Panc1 (cell line): ENCODE data around the gene SOSTDC1. TPM values are rescaled to one million over a fixed set of nuclear protein-coding genes. Genes with fewer than 3 reads are reported as not detected.

Experiments
- ATAC-seq: fragments of 200-7000 bp; cut with Tn5 transposase; 2 replicates; pipeline ENCODE4 v1.9.1; 2020; ENCODE audit warnings: mild to moderate bottlenecking, moderate library complexity
- BruUV-seq: library from RNA; stranded (reverse); fragments of 400-500 nt; replicated peaks from 2 replicates; lab custom pipeline; 2021; lab: Mats Ljungman, UMichigan
- CTCF ChIA-PET: fragments of 300-600 bp; sonication (Branson Sonifier 250); formaldehyde crosslinking; loops from one replicate; lab custom pipeline; 2022; ENCODE audit warnings: antibody characterized with exemption; lab: Charles Lee
- POLR2A ChIA-PET: fragments of 300-600 bp; sonication (Branson Sonifier 250); formaldehyde crosslinking; loops from one replicate; lab custom pipeline; 2022; ENCODE audit warnings: antibody characterized with exemption; lab: Charles Lee
- DNase-seq: peaks from one replicate; pipeline ENCODE4 v3.0.0-alpha.2; 2010; ENCODE audit warnings: low read depth, low spot score
- H3K27ac ChIP-seq: 2 replicates; pipeline ENCODE4 v1.5.1; 2011; ENCODE audit warnings: mild to moderate bottlenecking, low read length, inconsistent platforms
- H3K27me3 ChIP-seq: fragments of 200-500 bp; sonication (Bioruptor generic); 2 replicates; pipeline ENCODE4 v1.6.0; 2014; ENCODE audit warnings: low read length, inconsistent platforms; ENCODE audit not compliant: control insufficient read depth, insufficient read depth
- H3K36me3 ChIP-seq: fragments of 200-500 bp; sonication (Bioruptor generic); 2 replicates; pipeline ENCODE4 v1.5.1; 2014; ENCODE audit warnings: inconsistent platforms, mild to moderate bottlenecking, low read length, moderate library complexity; ENCODE audit not compliant: control insufficient read depth, insufficient read depth
- H3K4me1 ChIP-seq: 2 replicates; pipeline ENCODE4 v1.5.1; 2011; ENCODE audit warnings: inconsistent platforms, mild to moderate bottlenecking, low read length, moderate library complexity; ENCODE audit not compliant: control insufficient read depth, insufficient read depth
- H3K4me3 ChIP-seq, 2 experiments: 2 replicates each; pipeline ENCODE4 v1.5.1; 2011 to 2012; ENCODE audit warnings: low read depth in 2 of 2, low read length in 2 of 2, mild to moderate bottlenecking in 2 of 2, inconsistent platforms in 1 of 2, moderate library complexity in 1 of 2
- H3K9me3 ChIP-seq: fragments of 200-500 bp; sonication (Bioruptor generic); 2 replicates; pipeline ENCODE4 v1.5.1; 2014; ENCODE audit warnings: low read depth, mild to moderate bottlenecking, inconsistent platforms, low read length, moderate library complexity; ENCODE audit not compliant: control insufficient read depth, insufficient read depth
- POLR2AphosphoS5 ChIP-seq: IDR thresholded peaks from 2 replicates; pipeline ENCODE4 v1.6.1; 2012; ENCODE audit warnings: mild to moderate bottlenecking, low read depth, low read length, moderate library complexity
- SIN3A ChIP-seq: IDR thresholded peaks from 2 replicates; pipeline ENCODE4 v1.6.1; 2012; ENCODE audit warnings: low read depth, mild to moderate bottlenecking, low read length, moderate library complexity, borderline replicate concordance; ENCODE audit not compliant: insufficient read depth
- TCF7L2 ChIP-seq: IDR thresholded peaks from 2 replicates; pipeline ENCODE4 v1.6.1; 2011; ENCODE audit warnings: mild to moderate bottlenecking, low read depth, low read length, inconsistent platforms
- in situ Hi-C: cut with HindIII; loops from 2 replicates; pipeline ENCODE4 v1.10.0; 2016; ENCODE audit warnings: low sequenced_read_pairs, low pct_unique_long_range_greater_than_20kb
- intact Hi-C: fragments of 100-400 bp; cut with micrococcal nuclease; formaldehyde crosslinking; loops from one replicate; pipeline ENCODE4 v1.10.0; 2022; ENCODE audit not compliant: unreplicated experiment
- total RNA-seq: library from RNA; stranded (reverse); gene quantifications from one replicate; pipeline ENCODE4 v1.2.1, GENCODE V29; 2021; ENCODE audit not compliant: unreplicated experiment
- TF ChIP-seq, protein P1 (sequence below): fragments of 450-650 bp; IDR thresholded peaks from 2 replicates; pipeline ENCODE4 v1.5.1; 2017; ENCODE audit warnings: mild to moderate bottlenecking
- TF ChIP-seq, protein P2 (sequence below), 2 experiments: IDR thresholded peaks; 2 replicates each; pipeline ENCODE4 v1.6.1; 2011 to 2012; ENCODE audit warnings: low read depth in 2 of 2, control low read depth in 1 of 2, low read length in 1 of 2, mild to moderate bottlenecking in 1 of 2, moderate library complexity in 1 of 2; ENCODE audit not compliant: insufficient read depth in 1 of 2

The SOSTDC1 gene
- total RNA-seq, 1 experiment from 2014 or later, result not detected

DNA sequence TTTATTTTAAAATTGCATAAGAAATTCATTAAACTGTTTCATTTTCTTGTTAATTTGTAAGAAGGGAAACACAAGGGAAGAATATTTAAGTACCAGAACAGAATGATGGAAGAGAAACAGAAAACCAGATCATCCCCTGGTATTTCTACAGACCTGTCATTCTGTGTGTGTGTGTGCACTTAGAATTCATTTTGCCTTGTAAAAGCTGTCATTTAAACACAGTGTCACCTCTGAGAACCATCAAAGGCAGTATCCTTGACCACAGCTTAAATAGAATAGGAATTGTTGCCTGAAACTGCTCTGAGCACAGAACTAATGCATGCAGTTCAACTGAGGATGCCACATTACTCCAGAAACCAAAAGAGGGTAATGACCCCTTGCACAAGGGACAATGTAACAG is 37.4 kb downstream of the SOSTDC1 start:
- ATAC-seq (no peak), DNase-seq (no peak)
- Histone ChIP-seq H3K9me3 (no peaks in the 10 kb centered on the region), H3K27me3 (no peaks in the 10 kb centered on the region), H3K36me3 (no peaks in the 10 kb centered on the region), H3K4me3 (no peak overlapping the region), H3K27ac (no peak overlapping the region), H3K4me1 (no peaks in the 10 kb centered on the region)
- in situ Hi-C loops (no loop called here), intact Hi-C loops (no loop called here)
- POLR2A ChIA-PET, result no interaction called here
- BruUV-seq, result no TSS peak
- TF ChIP-seq POLR2AphosphoS5 (no peak), TCF7L2 (no peak), SIN3A (no peak)
- TF ChIP-seq, protein P1, sequence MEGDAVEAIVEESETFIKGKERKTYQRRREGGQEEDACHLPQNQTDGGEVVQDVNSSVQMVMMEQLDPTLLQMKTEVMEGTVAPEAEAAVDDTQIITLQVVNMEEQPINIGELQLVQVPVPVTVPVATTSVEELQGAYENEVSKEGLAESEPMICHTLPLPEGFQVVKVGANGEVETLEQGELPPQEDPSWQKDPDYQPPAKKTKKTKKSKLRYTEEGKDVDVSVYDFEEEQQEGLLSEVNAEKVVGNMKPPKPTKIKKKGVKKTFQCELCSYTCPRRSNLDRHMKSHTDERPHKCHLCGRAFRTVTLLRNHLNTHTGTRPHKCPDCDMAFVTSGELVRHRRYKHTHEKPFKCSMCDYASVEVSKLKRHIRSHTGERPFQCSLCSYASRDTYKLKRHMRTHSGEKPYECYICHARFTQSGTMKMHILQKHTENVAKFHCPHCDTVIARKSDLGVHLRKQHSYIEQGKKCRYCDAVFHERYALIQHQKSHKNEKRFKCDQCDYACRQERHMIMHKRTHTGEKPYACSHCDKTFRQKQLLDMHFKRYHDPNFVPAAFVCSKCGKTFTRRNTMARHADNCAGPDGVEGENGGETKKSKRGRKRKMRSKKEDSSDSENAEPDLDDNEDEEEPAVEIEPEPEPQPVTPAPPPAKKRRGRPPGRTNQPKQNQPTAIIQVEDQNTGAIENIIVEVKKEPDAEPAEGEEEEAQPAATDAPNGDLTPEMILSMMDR, result no peak
- TF ChIP-seq, protein P2, sequence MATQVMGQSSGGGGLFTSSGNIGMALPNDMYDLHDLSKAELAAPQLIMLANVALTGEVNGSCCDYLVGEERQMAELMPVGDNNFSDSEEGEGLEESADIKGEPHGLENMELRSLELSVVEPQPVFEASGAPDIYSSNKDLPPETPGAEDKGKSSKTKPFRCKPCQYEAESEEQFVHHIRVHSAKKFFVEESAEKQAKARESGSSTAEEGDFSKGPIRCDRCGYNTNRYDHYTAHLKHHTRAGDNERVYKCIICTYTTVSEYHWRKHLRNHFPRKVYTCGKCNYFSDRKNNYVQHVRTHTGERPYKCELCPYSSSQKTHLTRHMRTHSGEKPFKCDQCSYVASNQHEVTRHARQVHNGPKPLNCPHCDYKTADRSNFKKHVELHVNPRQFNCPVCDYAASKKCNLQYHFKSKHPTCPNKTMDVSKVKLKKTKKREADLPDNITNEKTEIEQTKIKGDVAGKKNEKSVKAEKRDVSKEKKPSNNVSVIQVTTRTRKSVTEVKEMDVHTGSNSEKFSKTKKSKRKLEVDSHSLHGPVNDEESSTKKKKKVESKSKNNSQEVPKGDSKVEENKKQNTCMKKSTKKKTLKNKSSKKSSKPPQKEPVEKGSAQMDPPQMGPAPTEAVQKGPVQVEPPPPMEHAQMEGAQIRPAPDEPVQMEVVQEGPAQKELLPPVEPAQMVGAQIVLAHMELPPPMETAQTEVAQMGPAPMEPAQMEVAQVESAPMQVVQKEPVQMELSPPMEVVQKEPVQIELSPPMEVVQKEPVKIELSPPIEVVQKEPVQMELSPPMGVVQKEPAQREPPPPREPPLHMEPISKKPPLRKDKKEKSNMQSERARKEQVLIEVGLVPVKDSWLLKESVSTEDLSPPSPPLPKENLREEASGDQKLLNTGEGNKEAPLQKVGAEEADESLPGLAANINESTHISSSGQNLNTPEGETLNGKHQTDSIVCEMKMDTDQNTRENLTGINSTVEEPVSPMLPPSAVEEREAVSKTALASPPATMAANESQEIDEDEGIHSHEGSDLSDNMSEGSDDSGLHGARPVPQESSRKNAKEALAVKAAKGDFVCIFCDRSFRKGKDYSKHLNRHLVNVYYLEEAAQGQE (IDR thresholded peaks at IDR 0.05; ENCODE audit: insufficient read depth in 1 of 2, low read depth in 2 of 2, low read length in 1 of 2), result no peak
- CTCF ChIA-PET, result no interaction called here

DNA sequence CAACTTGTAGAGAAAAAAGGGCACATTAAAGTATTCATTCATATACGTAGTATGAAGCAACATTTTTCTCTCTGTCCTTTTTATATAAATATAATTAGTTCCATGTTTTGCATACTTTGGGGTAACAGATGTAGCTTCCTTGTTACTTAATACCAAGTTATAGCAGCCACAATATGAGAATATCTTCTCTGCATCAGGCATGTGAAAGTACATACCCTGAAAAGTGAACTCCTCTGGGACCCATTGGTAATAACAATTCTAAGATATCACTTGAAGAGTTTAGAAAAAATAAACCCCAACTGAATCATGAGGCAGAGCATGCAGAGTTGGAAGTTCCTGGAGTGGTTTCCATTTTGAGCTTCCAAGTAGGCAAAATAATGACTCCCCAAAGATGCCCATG is 41.8 kb downstream of the SOSTDC1 start:
- Histone ChIP-seq H3K36me3 (no peaks in the 10 kb centered on the region), H3K27me3 (no peaks in the 10 kb centered on the region), H3K9me3 (no peaks in the 10 kb centered on the region), H3K4me3 (no peak overlapping the region), H3K27ac (no peak overlapping the region), H3K4me1 (peaks cover 11% of the 10 kb centered on the region)
- in situ Hi-C loops (no loop called here), intact Hi-C loops (no loop called here)
- TF ChIP-seq, protein P1, result no peak
- TF ChIP-seq TCF7L2 (no peak), POLR2AphosphoS5 (no peak), SIN3A (no peak)
- TF ChIP-seq, protein P2 (IDR thresholded peaks at IDR 0.05; ENCODE audit: insufficient read depth in 1 of 2, low read depth in 2 of 2, low read length in 1 of 2), result no peak
- ChIA-PET POLR2A (interaction anchor here (0.6 kb wide), 1 partner anchor 56 kb away, joined by 5 read pairs; no protein-coding TSS in a partner anchor), CTCF (interaction anchor here (2.3 kb wide), 1 partner anchor 141 kb away, joined by 5 read pairs; no protein-coding TSS in a partner anchor)
- no TSS peak for BruUV-seq
- no peak for DNase-seq
- no peak for ATAC-seq
